Osteoblast (primary cell): ENCODE measurements around the gene KNSTRN. TPM values are rescaled to one million over a fixed set of nuclear protein-coding genes. Genes with fewer than 3 reads are reported as not detected.

ENCODE experiments used
- DNase-seq: peaks from one replicate; pipeline ENCODE4 v3.0.0; 2011; ENCODE audit warnings: low spot score, mixed read lengths; ENCODE audit not compliant: insufficient read length; ENCODE audit errors: missing footprints
- H2AFZ ChIP-seq: 2 replicates; pipeline ENCODE4 v1.6.0; 2011; ENCODE audit warnings: mild to moderate bottlenecking, low read length
- H3K27ac ChIP-seq: 2 replicates; pipeline ENCODE4 v1.5.1; 2011; ENCODE audit warnings: mild to moderate bottlenecking, low read depth, low read length, moderate library complexity
- H3K27me3 ChIP-seq: 2 replicates; pipeline ENCODE4 v1.6.0; 2012; ENCODE audit warnings: mild to moderate bottlenecking, control low read depth, inconsistent platforms, low read length, moderate library complexity; ENCODE audit not compliant: insufficient read depth
- H3K36me3 ChIP-seq: 2 replicates; pipeline ENCODE4 v1.5.1; 2011; ENCODE audit warnings: mild to moderate bottlenecking, low read length, control low read depth, moderate library complexity; ENCODE audit not compliant: insufficient read depth
- H3K4me1 ChIP-seq: 2 replicates; pipeline ENCODE4 v1.5.1; 2011; ENCODE audit warnings: mild to moderate bottlenecking, low read length, control low read depth, moderate library complexity; ENCODE audit not compliant: insufficient read depth
- H3K4me2 ChIP-seq: 2 replicates; pipeline ENCODE4 v1.6.0; 2011; ENCODE audit warnings: mild to moderate bottlenecking, low read length; ENCODE audit not compliant: insufficient read depth
- H3K4me3 ChIP-seq: fragments of 200-600 bp; sonication (generic); 3 replicates; pipeline ENCODE4 v1.5.1; 2012; ENCODE audit warnings: mild to moderate bottlenecking, low read length, inconsistent platforms; ENCODE audit not compliant: insufficient read depth
- H3K79me2 ChIP-seq: 2 replicates; pipeline ENCODE4 v1.6.0; 2012; ENCODE audit warnings: mild to moderate bottlenecking, low read length, control low read depth, inconsistent platforms; ENCODE audit not compliant: insufficient read depth
- H3K9me3 ChIP-seq: 2 replicates; pipeline ENCODE4 v1.5.1; 2011; ENCODE audit warnings: low read depth, low read length, control low read depth
- H4K20me1 ChIP-seq: 2 replicates; pipeline ENCODE4 v1.6.0; 2012; ENCODE audit warnings: mild to moderate bottlenecking, low read length, control low read depth; ENCODE audit not compliant: insufficient read depth
- total RNA-seq: library from RNA; depleted of rRNA; stranded (reverse); fragments of >200 nt; gene quantifications from 2 replicates; pipeline ENCODE4 v1.2.3, GENCODE V29; 2012
- TF ChIP-seq, protein P1 (sequence below): IDR thresholded peaks from 2 replicates; pipeline ENCODE4 v1.5.1; 2011; ENCODE audit warnings: mild to moderate bottlenecking, low read depth, low read length, moderate library complexity; ENCODE audit errors: extremely low read depth

The KNSTRN gene
- total RNA-seq, 1 donor, result 19.9 TPM

DNA sequence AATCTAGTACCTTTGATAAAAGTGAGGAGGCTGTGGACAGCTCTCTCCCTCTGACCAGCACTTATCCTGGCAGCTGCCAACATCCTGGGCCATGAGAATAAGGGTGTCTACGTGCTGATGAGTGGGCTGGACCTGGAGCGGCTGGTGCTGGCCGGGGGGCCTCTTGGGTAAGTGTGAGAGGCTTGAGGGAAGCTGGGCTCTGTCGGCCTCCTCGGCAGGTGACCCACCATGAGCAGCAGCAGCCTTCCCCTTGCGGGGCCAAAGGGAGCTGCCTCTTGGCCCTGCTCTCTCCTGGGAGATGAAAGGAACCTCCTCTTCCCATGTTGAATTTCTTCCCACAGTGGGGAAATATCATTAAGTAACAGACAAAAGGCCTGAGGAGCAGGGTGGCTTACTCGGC, 32.3 kb downstream of the KNSTRN start:
- Histone ChIP-seq H3K9me3 (no peaks in the 10 kb centered on the region), H3K4me2 (no peak overlapping the region), H3K27ac (no peak overlapping the region), H3K4me1 (no peaks in the 10 kb centered on the region), H2AFZ (no peak overlapping the region), H3K4me3 (no peak overlapping the region), H4K20me1 (peaks cover 4% of the 10 kb centered on the region), H3K27me3 (no peaks in the 10 kb centered on the region), H3K36me3 (peaks cover 78% of the 10 kb centered on the region), H3K79me2 (no peaks in the 10 kb centered on the region)
- no peak for DNase-seq
- TF ChIP-seq, protein P1, sequence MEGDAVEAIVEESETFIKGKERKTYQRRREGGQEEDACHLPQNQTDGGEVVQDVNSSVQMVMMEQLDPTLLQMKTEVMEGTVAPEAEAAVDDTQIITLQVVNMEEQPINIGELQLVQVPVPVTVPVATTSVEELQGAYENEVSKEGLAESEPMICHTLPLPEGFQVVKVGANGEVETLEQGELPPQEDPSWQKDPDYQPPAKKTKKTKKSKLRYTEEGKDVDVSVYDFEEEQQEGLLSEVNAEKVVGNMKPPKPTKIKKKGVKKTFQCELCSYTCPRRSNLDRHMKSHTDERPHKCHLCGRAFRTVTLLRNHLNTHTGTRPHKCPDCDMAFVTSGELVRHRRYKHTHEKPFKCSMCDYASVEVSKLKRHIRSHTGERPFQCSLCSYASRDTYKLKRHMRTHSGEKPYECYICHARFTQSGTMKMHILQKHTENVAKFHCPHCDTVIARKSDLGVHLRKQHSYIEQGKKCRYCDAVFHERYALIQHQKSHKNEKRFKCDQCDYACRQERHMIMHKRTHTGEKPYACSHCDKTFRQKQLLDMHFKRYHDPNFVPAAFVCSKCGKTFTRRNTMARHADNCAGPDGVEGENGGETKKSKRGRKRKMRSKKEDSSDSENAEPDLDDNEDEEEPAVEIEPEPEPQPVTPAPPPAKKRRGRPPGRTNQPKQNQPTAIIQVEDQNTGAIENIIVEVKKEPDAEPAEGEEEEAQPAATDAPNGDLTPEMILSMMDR, result no peak

DNA sequence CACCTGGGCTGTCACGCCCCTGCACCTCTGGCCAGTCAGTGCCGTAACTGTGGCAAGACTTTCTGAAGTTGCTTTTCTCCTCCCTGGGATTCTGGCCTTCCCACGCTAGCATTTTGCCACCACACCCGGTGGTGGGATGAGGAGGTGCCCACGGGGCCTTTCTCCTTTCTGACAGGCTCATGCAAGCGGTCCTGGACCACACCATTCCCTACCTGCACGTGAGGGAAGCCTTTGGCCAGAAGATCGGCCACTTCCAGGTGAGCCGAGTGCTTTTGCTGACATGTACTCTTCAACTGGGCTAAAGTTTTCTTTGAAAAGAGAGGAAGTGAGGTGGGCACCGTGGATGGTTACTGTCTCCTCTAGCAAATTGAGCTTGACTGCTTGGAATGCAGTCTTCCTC, 32.7 kb downstream of the KNSTRN start:
- TF ChIP-seq, protein P1, result no peak
- Histone ChIP-seq H3K4me1 (no peaks in the 10 kb centered on the region), H3K4me3 (no peak overlapping the region), H3K27me3 (no peaks in the 10 kb centered on the region), H4K20me1 (peaks cover 4% of the 10 kb centered on the region), H3K9me3 (no peaks in the 10 kb centered on the region), H3K36me3 (peaks cover 75% of the 10 kb centered on the region), H3K79me2 (no peaks in the 10 kb centered on the region), H3K4me2 (no peak overlapping the region), H3K27ac (no peak overlapping the region), H2AFZ (no peak overlapping the region)
- peak; percentile 53 for DNase-seq

DNA sequence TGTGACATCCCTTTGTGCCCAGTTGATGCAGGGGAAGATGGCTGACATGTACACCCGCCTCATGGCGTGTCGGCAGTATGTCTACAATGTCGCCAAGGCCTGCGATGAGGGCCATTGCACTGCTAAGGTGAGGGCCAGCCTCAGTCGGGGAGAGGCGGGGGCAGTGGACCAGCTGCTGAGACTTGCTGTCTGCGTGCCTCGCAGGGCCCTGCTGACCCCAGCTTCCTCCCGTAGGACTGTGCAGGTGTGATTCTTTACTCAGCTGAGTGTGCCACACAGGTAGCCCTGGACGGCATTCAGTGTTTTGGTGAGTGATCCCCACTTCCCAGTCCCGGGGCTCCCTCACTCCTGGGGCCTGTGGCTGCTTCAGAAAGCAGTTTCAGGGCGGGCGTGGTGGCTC, 33.5 kb downstream of the KNSTRN start:
- Histone ChIP-seq H3K27ac (no peak overlapping the region), H3K4me3 (no peak overlapping the region), H4K20me1 (peaks cover 9% of the 10 kb centered on the region), H2AFZ (no peak overlapping the region), H3K79me2 (no peaks in the 10 kb centered on the region), H3K9me3 (no peaks in the 10 kb centered on the region), H3K36me3 (peaks cover 67% of the 10 kb centered on the region), H3K4me1 (peaks cover under 1% of the 10 kb centered on the region), H3K27me3 (no peaks in the 10 kb centered on the region), H3K4me2 (no peak overlapping the region)
- DNase-seq, result peak; percentile 25
- TF ChIP-seq, protein P1, result no peak

DNA sequence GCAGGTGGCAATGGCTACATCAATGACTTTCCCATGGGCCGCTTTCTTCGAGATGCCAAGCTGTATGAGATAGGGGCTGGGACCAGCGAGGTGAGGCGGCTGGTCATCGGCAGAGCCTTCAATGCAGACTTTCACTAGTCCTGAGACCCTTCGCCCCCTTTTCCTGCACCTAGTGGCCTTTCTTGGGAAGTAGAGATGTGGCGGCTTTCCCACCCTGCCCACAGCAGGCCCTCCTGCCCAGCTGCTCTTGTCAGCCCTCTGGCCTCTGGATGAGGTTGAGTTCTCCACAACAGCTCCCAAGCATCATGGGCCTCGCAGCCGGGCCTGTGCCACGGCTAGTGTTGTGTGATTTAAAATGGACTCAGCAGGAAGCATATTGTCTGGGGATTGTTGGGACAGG, 35.6 kb downstream of the KNSTRN start:
- DNase-seq, result peak; percentile 76
- peaks cover 9% of the 10 kb centered on the region for H3K4me1 ChIP-seq
- H3K79me2 ChIP-seq, result no peaks in the 10 kb centered on the region
- TF ChIP-seq, protein P1, result no peak
- no peak overlapping the region for H2AFZ ChIP-seq
- no peak overlapping the region for H3K4me3 ChIP-seq
- H4K20me1 ChIP-seq, result peaks cover 5% of the 10 kb centered on the region
- no peaks in the 10 kb centered on the region for H3K9me3 ChIP-seq
- H3K36me3 ChIP-seq, result peaks cover 46% of the 10 kb centered on the region
- no peak overlapping the region for H3K27ac ChIP-seq
- H3K4me2 ChIP-seq, result no peak overlapping the region
- no peaks in the 10 kb centered on the region for H3K27me3 ChIP-seq
